WTC11 (cell line): ENCODE measurements around the gene INPP4A.

Experiments used
- ARID4B ChIP-seq: sonication (generic); formaldehyde crosslinking; IDR thresholded peaks from 2 replicates; pipeline ENCODE4 v1.8.0; 2023; ENCODE audit warnings: missing genetic modification reagents, mild to moderate bottlenecking, borderline replicate concordance
- ATF2 ChIP-seq: sonication (generic); formaldehyde crosslinking; IDR thresholded peaks from 2 replicates; pipeline ENCODE4 v1.8.1; 2022; ENCODE audit warnings: low read depth, missing genetic modification reagents, borderline replicate concordance
- CTCF ChIP-seq: fragments of 200-600 bp; IDR thresholded peaks from 2 replicates; pipeline ENCODE4 v1.8.0; 2022; ENCODE audit warnings: antibody characterized with exemption
- MAX ChIP-seq: sonication (generic); formaldehyde crosslinking; IDR thresholded peaks from 2 replicates; pipeline ENCODE4 v1.8.0; 2022; ENCODE audit warnings: mild to moderate bottlenecking, missing genetic modification reagents
- NFATC4 ChIP-seq: fragments of 250-450 bp; sonication (Bioruptor Pico); IDR thresholded peaks from 2 replicates; pipeline ENCODE4 v1.9.0; 2021; ENCODE audit warnings: mild to moderate bottlenecking
- NFE2L1 ChIP-seq: sonication (generic); formaldehyde crosslinking; IDR thresholded peaks from 2 replicates; pipeline ENCODE4 v1.8.1; 2023; ENCODE audit warnings: missing genetic modification reagents
- USF1 ChIP-seq: sonication (generic); formaldehyde crosslinking; IDR thresholded peaks from 2 replicates; pipeline ENCODE4 v1.8.0; 2022; ENCODE audit warnings: mild to moderate bottlenecking, missing genetic modification reagents
- USF2 ChIP-seq: sonication (generic); formaldehyde crosslinking; IDR thresholded peaks from 2 replicates; pipeline ENCODE4 v1.8.1; 2023; ENCODE audit warnings: mild to moderate bottlenecking, missing genetic modification reagents, moderate library complexity
- ZNF423 ChIP-seq: fragments of 250-450 bp; sonication (Bioruptor Pico); IDR thresholded peaks from 2 replicates; pipeline ENCODE4 v2.1.2; 2022; ENCODE audit warnings: mild to moderate bottlenecking, moderate library complexity

- no peak for TF ChIP-seq NFATC4 (CRISPR knock-in tag)
- TF ChIP-seq ZNF423 (CRISPR knock-in tag): no peak
- no peak for TF ChIP-seq ARID4B (CRISPR knock-in tag)
- TF ChIP-seq ATF2 (CRISPR knock-in tag): no peak
- TF ChIP-seq USF1 (CRISPR knock-in tag): no peak
- no peak for TF ChIP-seq MAX
- no peak for TF ChIP-seq NFE2L1 (CRISPR knock-in tag)
- TF ChIP-seq CTCF: no peak
- no peak for TF ChIP-seq USF2 (CRISPR knock-in tag)
Observed at GRCh38 chr2:98541489-98541888, 96.8 kb downstream of the INPP4A start.
